DOHH2 (cell line): ENCODE measurements around the gene SH3BGRL2.

Source experiments
- H3F3A ChIP-seq: fragments of 200-600 bp; sonication (generic), shearing (Covaris generic); 2 replicates; pipeline ENCODE4 v1.6.0; 2016; ENCODE audit warnings: antibody characterized with exemption, mild to moderate bottlenecking; ENCODE audit not compliant: control insufficient read depth, insufficient read depth
- H3K27ac ChIP-seq: fragments of 200-600 bp; sonication (generic); 2 replicates; pipeline ENCODE4 v1.5.1; 2014; ENCODE audit warnings: low read depth, mild to moderate bottlenecking, low read length, moderate library complexity
- H3K27me3 ChIP-seq: fragments of 200-600 bp; sonication (generic); 2 replicates; pipeline ENCODE4 v1.6.1; 2014; ENCODE audit warnings: mild to moderate bottlenecking, low read length, mixed read lengths; ENCODE audit not compliant: control insufficient read depth
- H3K36me3 ChIP-seq: fragments of 200-600 bp; sonication (generic); 2 replicates; pipeline ENCODE4 v1.6.1; 2014; ENCODE audit warnings: mild to moderate bottlenecking, low read length, moderate library complexity, mixed read lengths; ENCODE audit not compliant: control insufficient read depth
- H3K4me1 ChIP-seq: fragments of 200-600 bp; sonication (generic); 2 replicates; pipeline ENCODE4 v1.6.1; 2014; ENCODE audit warnings: mild to moderate bottlenecking, low read length, mixed read lengths; ENCODE audit not compliant: control insufficient read depth
- H3K4me2 ChIP-seq: fragments of 200-600 bp; sonication (generic); 2 replicates; pipeline ENCODE4 v1.6.0; 2014; ENCODE audit warnings: mild to moderate bottlenecking, low read length, moderate library complexity
- H3K4me3 ChIP-seq: fragments of 200-600 bp; sonication (generic); 2 replicates; pipeline ENCODE4 v1.5.1; 2014; ENCODE audit warnings: mild to moderate bottlenecking, low read length, mixed read lengths
- H3K79me2 ChIP-seq: fragments of 200-600 bp; sonication (generic); 2 replicates; pipeline ENCODE4 v1.6.1; 2014; ENCODE audit warnings: mild to moderate bottlenecking, low read length, mixed read lengths; ENCODE audit not compliant: control insufficient read depth
- H3K9me2 ChIP-seq: fragments of 200-600 bp; sonication (generic); replicated peaks from 2 replicates; pipeline ENCODE4 v1.6.1; 2014; ENCODE audit warnings: mild to moderate bottlenecking, low read length, mixed read lengths; ENCODE audit not compliant: control insufficient read depth
- H3K9me3 ChIP-seq: fragments of 200-600 bp; sonication (generic); 2 replicates; pipeline ENCODE4 v1.6.1; 2014; ENCODE audit warnings: antibody characterized with exemption, low read length, mixed read lengths; ENCODE audit not compliant: control insufficient read depth, insufficient read depth
- H4K20me1 ChIP-seq: fragments of 200-600 bp; sonication (generic); 2 replicates; pipeline ENCODE4 v1.6.0; 2014; ENCODE audit warnings: low read depth, mild to moderate bottlenecking, antibody characterized with exemption, low read length, moderate library complexity; ENCODE audit not compliant: control insufficient read depth, insufficient read depth
- EZH2phosphoT487 ChIP-seq: fragments of 200-600 bp; sonication (generic); IDR thresholded peaks from 2 replicates; pipeline ENCODE4 v1.6.1; 2017; ENCODE audit warnings: borderline replicate concordance, mild to moderate bottlenecking, antibody characterized with exemption, low read length, moderate library complexity, mixed read lengths
- TF ChIP-seq, protein P1 (sequence below): fragments of 200-600 bp; sonication (generic); IDR thresholded peaks from one replicate; pipeline ENCODE4 v1.5.1; 2014; ENCODE audit warnings: antibody characterized with exemption, mild to moderate bottlenecking, low read depth, low read length; ENCODE audit not compliant: poor library complexity, severe bottlenecking

Gene SH3BGRL2

DNA sequence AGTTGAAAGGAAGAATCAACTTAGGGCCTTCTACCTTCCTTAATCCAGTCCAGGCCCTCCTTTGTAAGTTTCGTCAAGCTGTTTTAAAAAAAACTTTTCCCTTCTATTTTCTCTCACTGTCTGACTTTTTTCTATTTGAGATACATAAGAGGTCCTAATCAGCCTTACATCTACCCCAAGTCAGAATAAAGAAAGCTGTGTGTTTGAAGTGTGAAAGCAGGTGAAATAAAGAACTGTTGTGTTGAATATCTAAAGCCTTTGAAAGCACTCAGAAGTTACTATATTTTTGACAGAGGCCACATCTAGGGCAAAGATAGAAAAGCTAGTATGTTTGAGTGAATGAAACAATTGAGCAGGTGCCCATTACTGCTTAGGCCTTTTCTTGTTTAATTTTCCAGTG, 35.5 kb downstream of the SH3BGRL2 start:
- H3K4me1 ChIP-seq: no peaks in the 10 kb centered on the region
- no peaks in the 10 kb centered on the region for H3K9me3 ChIP-seq
- no peaks in the 10 kb centered on the region for H3K9me2 ChIP-seq
- no peak for TF ChIP-seq EZH2phosphoT487
- TF ChIP-seq, protein P1, sequence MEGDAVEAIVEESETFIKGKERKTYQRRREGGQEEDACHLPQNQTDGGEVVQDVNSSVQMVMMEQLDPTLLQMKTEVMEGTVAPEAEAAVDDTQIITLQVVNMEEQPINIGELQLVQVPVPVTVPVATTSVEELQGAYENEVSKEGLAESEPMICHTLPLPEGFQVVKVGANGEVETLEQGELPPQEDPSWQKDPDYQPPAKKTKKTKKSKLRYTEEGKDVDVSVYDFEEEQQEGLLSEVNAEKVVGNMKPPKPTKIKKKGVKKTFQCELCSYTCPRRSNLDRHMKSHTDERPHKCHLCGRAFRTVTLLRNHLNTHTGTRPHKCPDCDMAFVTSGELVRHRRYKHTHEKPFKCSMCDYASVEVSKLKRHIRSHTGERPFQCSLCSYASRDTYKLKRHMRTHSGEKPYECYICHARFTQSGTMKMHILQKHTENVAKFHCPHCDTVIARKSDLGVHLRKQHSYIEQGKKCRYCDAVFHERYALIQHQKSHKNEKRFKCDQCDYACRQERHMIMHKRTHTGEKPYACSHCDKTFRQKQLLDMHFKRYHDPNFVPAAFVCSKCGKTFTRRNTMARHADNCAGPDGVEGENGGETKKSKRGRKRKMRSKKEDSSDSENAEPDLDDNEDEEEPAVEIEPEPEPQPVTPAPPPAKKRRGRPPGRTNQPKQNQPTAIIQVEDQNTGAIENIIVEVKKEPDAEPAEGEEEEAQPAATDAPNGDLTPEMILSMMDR: no peak
- no peak overlapping the region for H3K4me2 ChIP-seq
- no peaks in the 10 kb centered on the region for H3K36me3 ChIP-seq
- no peaks in the 10 kb centered on the region for H3F3A ChIP-seq
- H4K20me1 ChIP-seq: no peaks in the 10 kb centered on the region
- H3K79me2 ChIP-seq: no peaks in the 10 kb centered on the region
- no peak overlapping the region for H3K4me3 ChIP-seq
- no peak overlapping the region for H3K27ac ChIP-seq
- H3K27me3 ChIP-seq: no peaks in the 10 kb centered on the region

DNA sequence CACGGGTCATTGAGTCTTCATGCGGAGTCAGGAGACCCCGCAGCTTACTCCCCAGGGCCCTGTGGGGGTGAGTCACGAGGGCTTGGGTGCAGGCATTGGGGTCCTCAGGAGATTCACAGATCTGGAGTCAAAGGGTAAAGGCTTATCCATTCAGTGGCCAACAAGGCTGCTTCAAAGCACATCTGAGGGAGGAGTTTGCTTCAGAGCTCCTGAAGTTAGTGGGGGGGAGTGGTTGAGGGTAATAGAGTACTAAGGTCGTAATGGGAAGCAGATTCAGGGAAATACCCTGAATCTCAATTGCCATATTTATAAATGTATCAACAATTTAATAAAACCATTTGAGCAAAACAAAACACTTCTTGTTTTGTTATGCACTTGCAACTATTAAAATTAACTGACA, 37.3 kb downstream of the SH3BGRL2 start:
- H3K79me2 ChIP-seq: no peaks in the 10 kb centered on the region
- H3F3A ChIP-seq: no peaks in the 10 kb centered on the region
- no peaks in the 10 kb centered on the region for H4K20me1 ChIP-seq
- H3K4me2 ChIP-seq: no peak overlapping the region
- no peak overlapping the region for H3K4me3 ChIP-seq
- H3K27ac ChIP-seq: no peak overlapping the region
- H3K36me3 ChIP-seq: no peaks in the 10 kb centered on the region
- H3K9me2 ChIP-seq: no peaks in the 10 kb centered on the region
- no peaks in the 10 kb centered on the region for H3K4me1 ChIP-seq
- H3K27me3 ChIP-seq: no peaks in the 10 kb centered on the region
- no peaks in the 10 kb centered on the region for H3K9me3 ChIP-seq
- TF ChIP-seq, protein P1: no peak
- TF ChIP-seq EZH2phosphoT487: no peak

DNA sequence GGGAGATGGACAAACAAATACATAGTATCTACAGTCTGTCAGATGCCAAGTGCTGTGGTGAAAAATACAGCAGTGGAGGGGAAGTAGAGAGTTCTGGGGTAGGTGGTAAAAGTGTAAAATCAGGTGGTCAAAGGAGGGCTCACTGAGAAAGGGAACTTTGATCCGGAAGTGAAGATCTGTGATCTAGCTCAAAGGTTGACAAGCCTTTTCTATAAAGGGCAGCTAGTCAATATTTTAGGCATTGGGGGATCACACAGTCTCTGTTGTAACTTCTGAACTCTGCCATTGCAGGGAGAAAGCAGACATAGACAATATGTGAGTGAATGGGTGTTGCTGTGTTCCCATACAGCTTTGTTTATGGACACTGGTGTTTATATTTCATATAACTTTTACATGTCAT, 38.6 kb downstream of the SH3BGRL2 start:
- H4K20me1 ChIP-seq: no peaks in the 10 kb centered on the region
- no peak overlapping the region for H3K4me3 ChIP-seq
- H3K4me1 ChIP-seq: no peaks in the 10 kb centered on the region
- H3K27me3 ChIP-seq: no peaks in the 10 kb centered on the region
- H3K79me2 ChIP-seq: no peaks in the 10 kb centered on the region
- H3F3A ChIP-seq: no peaks in the 10 kb centered on the region
- no peaks in the 10 kb centered on the region for H3K9me3 ChIP-seq
- H3K4me2 ChIP-seq: no peak overlapping the region
- H3K27ac ChIP-seq: no peak overlapping the region
- TF ChIP-seq, protein P1: no peak
- no peak for TF ChIP-seq EZH2phosphoT487
- H3K9me2 ChIP-seq: no peaks in the 10 kb centered on the region
- H3K36me3 ChIP-seq: no peaks in the 10 kb centered on the region

DNA sequence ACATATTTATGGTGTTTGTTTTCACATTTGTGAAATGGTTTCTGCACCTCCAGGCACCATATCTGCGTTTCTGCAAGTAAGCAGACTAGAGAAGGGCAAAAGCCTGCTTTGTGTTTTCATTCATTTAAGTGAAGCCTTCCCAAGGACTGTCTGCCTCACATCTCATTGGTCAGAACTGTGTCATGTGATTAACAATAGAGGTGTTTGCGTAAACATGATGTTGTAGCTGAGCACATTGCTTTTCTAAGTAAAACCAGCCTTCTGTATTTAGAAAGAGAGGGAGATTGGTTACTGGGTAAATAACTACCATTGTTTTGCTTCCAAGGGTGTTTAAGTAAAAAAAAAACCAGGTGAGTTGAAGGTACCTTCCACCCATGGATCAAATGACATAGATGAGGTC, 39.7 kb downstream of the SH3BGRL2 start:
- Histone ChIP-seq H3K27ac (no peak overlapping the region), H3K4me3 (no peak overlapping the region), H3K9me3 (no peaks in the 10 kb centered on the region), H3K36me3 (no peaks in the 10 kb centered on the region), H3K9me2 (no peaks in the 10 kb centered on the region), H3K4me1 (no peaks in the 10 kb centered on the region), H3K79me2 (no peaks in the 10 kb centered on the region), H3K27me3 (no peaks in the 10 kb centered on the region), H4K20me1 (no peaks in the 10 kb centered on the region), H3K4me2 (no peak overlapping the region), H3F3A (no peaks in the 10 kb centered on the region)
- TF ChIP-seq EZH2phosphoT487: no peak
- TF ChIP-seq, protein P1: no peak
